GM12872 (cell line): ENCODE data around the gene PHF3.

Experiments
- CTCF ChIP-seq: IDR thresholded peaks from 3 replicates; pipeline ENCODE4 v1.5.1; 2011; ENCODE audit warnings: low read depth, mild to moderate bottlenecking, low read length, moderate library complexity; ENCODE audit not compliant: insufficient read depth

Gene PHF3

GRCh38 chr6:63649269-63649668 is 13.7 kb downstream of the PHF3 start:
- no peak for TF ChIP-seq CTCF

- no peak for TF ChIP-seq CTCF
Observed at GRCh38 chr6:63649847-63650265, 14.3 kb downstream of the PHF3 start.

- no peak for TF ChIP-seq CTCF
Observed at GRCh38 chr6:63652980-63653379, 17.4 kb downstream of the PHF3 start.

- TF ChIP-seq CTCF: no peak
Observed at GRCh38 chr6:63660757-63661156, 25.2 kb downstream of the PHF3 start.

- no peak for TF ChIP-seq CTCF
Observed at GRCh38 chr6:63661769-63662168, 26.2 kb downstream of the PHF3 start.

GRCh38 chr6:63663147-63663955 is 27.7 kb downstream of the PHF3 start:
- TF ChIP-seq CTCF: no peak

GRCh38 chr6:63663956-63664281 is 28.3 kb downstream of the PHF3 start:
- TF ChIP-seq CTCF: no peak
